Fibroblast of peridontal ligament (primary cell): Measurements from ENCODE around the gene MSI2.
"Not testable (repeated sequence)": the region's sequence is repeated elsewhere in the genome, so short reads cannot be mapped to it uniquely, and the experiment has no call there.

Experiments used
- DNase-seq: peaks from one replicate; pipeline ENCODE4 v3.0.0-alpha.2; 2010; ENCODE audit errors: extremely low read depth

Gene MSI2

DNA sequence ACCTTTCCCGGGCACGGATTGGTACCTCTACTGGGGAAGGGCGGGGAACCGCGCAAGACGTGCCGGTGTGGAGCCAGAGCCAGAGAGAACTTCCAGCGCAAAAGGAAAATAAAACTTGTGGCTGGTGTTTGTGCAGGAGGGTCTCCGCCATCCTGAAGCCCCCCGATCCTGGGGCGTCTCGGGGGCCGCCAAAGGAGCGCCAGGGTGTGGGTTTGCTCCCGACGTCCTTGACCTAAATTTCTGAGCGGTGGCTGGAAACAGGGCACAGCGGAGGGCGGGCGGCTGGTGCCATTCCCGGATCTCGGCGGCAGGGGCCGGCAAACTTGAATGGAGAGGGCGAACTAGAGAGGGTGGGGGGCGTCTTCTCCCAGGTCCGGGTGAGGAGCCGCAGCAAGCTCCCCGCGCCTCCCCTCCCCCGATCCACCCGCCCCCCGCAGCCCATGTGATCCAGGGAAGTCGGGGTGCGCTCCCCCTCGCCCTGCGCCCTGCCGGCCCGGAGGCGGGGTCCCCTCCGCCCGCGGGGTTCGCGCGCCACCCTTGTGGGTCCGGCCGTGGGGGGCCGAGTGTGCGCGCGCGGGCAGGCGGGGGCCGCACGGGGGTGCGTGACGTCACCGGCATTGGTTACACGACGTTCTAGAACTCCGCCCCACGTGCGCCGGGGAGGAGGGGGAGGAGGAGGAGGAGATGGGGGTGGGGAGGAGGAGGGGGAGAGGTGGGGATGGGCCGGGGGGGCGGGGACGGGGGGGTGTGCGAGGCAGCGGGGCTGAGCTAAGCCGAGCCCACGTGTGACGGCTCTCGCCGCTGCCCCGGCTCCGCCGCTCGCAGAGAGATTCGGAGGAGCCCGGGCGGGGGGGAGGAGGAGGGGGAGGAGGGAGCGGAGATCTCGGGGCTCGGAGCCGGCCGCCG is at the start of gene MSI2:
Gene MSI2, plus strand, starts transcription at position 748 of the 906 bp plus-strand sequence. CDS start 220 bp downstream, outside the sequence.
- peak; percentile 64 for DNase-seq

DNA sequence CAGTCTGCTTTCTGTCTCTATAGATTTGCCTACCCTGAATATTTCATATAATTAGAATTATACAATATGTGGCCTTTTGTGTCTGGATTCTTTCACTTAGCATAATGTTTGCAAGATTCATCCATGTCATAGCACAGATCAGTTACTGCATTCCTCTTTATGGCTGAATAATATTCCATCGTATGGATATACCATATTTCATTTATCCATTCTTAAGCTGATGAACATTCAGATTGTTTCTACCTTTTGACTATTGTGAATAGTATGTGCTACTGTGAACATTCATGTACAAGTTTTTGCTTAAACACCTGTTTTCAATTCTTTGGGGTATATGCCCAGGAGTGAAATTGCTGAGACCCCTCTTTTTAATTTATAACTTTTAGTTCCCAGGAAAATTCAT is 49.4 kb upstream of the MSI2 start:
- no peak for DNase-seq

DNA sequence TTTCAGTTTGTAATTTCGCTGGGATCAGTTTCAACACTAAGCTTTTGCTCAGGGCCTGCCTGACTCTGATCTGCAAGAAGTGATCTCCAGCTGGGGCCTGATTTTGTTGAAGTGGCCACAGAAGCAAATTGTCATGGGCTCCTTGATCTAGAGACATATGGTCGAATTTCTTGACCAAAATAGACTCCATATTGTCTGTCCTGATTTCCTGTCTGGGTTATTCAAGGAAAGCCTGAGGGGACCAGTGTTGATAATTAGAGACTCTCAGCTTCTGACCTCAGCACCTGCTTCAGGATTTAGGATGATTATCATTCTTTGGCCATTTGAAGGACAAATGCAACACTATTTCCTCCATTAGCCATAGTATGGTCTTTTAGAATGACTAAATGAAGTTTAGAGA is 48.9 kb upstream of the MSI2 start:
- no peak for DNase-seq

DNA sequence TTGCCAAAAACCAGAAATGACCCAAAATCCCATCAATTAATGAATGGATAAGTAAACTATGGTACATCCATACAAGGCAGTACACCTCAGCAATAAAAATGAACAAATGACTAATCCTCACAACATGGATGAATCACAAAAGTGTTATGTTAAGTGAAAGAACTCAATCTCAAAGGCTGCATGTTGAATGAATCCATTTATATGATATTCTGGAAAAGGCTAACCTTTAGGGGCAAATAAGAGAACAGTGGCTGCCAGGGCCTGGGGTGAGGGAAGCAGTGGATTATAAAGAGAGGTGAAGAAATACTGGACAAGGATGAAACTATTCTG is 46.1 kb upstream of the MSI2 start:
- DNase-seq = no peak

DNA sequence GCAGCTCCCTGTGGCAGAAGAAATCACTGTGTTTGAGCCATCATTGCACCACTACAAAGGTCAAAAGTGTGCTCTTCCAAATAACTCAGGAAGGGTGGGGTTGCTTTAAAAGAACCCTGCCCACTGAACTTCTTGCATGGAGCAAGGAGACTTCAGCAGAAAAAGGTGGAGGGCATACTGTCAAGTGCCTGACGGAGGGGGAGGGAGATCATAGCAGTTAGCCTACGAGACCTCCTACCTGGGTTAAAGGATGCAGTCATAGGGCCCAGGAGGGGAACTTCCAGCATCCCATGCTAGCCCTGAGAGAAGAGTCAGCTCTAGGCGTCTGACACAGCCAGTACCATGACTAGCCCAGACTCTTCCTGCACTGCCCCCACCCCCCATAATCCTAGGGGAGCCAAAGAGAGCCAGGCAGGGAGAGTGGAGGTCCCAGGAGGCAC is 45.3 kb upstream of the MSI2 start:
- DNase-seq = no peak

DNA sequence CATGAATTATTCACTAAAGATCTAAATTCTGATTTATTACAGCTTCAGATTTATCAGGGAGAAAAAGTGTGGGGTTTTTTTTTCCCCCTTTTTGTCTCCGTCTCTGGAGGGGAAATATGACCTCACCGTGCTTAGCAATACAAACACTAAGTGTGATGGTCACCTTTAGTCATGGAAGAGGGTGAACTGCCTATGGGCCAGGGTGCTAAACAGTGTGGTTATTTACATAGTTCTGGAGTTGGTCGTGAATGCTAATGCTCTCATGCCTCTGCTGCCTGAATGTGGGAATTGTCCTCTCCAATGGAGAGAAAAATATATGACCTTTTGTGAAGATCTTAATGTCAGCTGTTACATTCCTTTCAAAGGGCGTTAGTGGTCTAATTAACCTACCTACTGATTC is 44.8 kb upstream of the MSI2 start:
- no peak for DNase-seq

DNA sequence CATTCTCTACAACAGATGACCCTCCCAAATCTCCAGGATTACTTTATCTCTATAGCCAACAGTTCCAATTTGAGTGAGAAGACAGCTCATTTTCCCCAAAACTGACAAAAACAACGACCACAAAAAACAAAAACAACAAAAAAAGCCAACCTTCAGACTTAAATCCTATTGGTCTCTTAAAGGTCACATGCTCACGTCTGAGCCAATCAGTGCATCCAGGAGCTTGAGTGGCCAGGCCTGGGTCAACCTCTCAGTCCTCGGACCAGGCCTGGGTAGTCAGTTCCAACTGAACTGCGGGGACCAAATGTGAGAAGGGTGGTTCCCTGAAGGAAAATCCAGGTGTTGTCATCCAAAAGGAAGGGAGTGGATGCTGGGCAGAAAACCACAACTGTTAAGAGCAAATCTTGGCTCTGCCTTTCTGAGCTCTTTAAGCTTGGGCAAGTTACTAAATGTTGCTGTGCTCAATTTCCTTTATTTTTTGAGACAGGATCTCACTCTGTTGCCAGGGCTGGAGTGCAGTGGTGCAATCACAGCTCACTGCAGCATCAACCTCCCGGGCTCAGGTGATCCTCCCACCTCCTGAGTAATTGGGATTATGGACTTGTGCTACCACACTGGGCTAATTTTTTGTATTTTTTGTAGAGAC is 43.0 kb upstream of the MSI2 start:
- no peak for DNase-seq

DNA sequence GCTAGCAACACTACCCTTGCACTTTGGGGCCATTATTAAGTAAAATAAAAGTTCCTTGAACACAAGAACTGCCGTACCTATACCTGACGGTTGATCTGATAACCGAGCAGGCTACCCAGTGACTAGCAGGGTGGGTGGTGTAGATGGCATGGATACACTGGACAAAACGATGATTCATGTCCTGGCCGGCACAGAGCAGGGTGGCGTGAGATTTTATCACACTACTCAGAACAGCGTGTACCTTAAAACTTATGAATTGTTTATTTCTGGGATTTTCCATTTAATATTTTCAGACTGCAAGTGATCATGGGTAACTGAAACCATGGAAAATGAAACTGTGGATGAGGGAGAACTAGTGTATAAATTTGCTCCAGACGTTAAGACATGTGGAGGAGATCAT is 41.0 kb upstream of the MSI2 start:
- DNase-seq = no peak

DNA sequence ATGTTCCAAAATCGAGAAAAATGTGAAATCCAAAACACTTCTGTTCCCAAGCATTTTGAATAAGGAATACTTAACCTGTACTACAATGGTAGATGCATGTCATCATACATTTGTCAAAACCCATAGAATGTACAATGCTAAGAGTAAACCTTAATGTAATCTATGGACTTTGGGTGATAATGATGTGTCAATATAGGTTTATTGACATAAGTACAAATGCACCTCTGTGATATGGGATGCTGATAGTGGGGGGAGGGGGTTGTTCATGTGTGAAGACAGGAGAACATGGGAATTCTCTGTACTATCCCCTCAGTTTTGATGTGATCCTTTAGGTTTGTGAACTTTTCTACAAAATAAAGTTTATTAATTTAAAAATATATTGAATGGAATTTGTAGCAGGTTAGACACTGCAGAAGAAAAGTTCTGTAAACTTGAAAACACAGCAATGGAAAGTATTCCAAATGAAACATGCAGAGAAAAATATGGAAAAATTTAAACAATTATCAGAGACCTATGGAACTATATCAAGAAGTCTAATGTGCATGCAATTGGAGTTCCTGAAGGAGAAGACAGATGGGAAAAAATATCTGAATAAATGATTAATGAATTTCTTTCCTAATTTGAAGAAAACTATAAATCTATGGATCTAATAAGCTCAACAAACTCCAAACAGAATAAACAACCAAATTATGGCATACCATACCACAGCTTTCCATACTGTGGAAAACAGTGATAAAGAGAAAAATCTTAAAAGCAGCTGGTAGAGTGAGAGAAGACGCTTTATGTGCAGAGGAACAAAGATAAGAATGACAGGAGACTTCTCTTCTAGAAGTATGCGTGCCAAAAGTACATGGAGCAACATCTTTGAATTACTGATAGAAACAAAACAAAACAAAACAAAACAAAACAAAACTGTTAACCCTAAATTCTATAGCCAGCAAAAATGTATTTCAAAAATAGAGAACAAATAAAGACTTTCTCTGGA is 34.7 kb upstream of the MSI2 start:
- DNase-seq = no peak

DNA sequence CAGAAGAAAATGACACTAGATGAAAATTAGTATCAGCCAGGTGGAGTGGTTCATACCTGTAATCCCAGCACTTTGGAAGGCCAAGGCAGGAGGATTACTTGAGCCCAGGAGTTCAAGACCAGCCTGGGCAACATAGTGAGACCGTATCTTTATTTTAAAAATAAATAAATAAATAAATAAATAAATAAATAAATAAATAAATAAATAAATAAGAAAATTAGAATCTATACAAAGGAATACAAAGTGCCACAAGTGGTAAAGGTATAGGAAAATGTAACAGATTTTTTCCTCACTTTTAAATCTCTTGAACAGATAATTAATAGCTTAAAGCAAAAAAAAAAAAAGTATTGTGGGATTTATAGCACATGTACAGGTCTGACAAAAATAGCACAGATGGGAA is 33.9 kb upstream of the MSI2 start:
- not testable (repeated sequence) for DNase-seq

DNA sequence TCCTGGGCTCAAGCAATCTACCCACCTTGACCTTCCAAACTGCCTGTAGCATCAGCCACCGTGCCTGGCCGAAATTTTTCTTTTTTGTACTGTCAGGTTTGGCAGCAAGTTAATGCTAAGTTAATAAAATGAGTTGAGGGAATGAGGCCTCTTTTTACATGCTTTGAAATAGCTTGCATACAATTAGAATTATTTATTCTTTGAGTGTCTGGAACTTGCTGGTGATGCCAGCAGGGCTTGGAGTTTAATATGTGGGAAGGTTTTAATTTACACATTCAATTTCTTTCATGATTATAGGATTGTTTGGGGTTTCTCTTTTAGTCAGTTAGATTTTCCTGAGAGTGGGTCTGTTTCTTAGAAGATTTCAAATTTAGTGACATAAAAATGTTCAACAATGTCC is 31.2 kb upstream of the MSI2 start:
- DNase-seq = no peak

DNA sequence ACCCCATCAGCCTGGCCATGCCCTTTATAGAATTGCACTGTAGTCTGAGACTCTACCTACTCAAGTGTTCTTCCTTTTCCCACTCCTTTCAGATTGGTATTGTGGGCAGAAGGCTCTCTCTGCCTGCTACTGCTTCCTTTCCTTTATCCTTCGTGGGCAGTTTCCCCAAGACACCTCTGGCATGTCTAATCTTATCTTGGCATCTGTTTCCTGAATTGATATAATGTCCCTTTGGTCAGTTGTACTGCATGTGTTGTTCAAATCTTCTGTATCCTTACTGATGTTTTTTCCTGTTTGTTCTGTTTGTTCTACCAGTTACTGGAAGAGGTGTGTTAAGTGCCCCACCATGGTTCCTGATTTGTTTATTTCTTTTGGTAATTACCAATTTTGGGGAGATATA is 29.5 kb upstream of the MSI2 start:
- DNase-seq = no peak

DNA sequence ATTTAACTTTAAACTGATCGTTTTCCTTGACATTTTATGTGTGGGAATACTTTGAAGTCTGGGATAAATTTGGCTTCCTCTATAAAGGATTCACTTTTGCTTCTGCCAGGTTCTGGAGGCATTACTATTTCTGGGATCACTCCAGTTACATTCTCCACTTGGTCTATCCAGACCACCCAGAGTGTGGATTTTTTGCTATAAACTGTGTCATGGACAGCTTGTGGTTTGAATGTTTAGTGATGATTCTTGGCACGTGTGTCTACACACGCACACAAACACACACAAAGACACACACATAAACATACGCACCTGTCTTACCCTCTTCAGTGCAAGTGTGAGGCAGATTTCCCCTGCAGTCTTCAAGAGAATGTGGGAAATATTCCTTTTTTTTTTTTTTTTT is 27.4 kb upstream of the MSI2 start:
- no peak for DNase-seq

DNA sequence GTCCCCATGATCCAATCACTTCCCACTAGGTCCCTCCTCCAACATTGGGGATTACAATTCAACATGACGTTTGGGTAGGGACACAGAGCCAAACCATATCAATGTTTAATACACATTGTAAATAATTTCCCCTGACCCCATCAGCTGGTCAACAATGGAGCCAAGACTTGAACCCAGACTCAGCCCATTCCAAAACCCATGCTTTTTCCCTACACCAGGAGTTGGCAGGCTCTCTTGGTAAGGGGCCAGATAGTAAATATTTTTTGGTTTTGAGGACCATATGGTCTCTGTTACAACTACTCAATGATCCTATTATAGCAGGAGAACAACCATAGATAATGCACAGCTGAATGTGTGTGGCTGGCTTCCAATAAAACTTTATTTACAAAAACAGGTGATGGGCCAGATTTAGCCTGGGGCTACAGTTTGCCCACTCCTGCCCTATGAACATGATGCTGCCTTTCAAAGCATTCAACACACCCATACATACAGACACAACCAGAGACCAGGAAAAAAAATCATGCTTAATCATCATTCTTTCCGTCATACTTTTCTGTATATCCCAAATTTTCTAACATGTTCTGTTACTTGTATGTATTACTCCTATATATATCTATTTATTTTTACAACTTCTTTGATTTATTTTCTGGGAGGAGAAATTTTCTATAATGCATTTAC is 22.1 kb upstream of the MSI2 start:
- no peak for DNase-seq

DNA sequence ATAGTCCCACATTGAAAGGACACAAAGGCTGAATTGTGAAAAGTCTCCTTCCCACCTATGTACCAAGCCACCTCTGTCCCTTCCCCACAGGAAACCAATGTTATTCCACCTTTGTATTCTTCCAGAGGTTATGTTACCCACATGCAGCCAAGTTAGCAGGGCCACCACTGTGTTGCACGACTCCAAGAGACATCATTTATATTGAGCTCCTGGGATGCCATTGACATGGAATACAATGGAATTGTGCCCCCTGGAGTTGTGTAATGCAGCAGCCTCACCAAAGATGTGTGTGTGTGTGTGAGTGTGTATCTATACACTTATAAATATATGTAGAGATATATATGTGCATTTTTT is 21.6 kb upstream of the MSI2 start:
- no peak for DNase-seq

DNA sequence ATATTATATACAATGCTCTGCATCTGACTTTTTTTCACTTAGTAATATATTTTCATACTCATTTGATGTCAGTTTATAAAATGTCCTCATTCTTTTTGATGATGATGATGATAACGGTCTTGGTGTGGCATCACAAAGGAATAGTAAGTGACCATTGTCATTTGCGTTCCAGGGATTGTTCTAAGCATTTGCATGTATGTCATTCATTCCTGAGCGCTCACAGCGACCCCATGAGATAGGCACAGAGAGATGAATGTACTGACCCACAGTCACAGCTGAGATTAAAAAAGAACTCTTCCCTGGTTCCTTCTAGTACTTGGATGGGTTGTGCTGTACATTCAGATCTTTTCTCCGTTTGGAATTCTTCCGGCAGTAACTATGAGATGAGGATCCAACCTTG is 21.2 kb upstream of the MSI2 start:
- DNase-seq = no peak

DNA sequence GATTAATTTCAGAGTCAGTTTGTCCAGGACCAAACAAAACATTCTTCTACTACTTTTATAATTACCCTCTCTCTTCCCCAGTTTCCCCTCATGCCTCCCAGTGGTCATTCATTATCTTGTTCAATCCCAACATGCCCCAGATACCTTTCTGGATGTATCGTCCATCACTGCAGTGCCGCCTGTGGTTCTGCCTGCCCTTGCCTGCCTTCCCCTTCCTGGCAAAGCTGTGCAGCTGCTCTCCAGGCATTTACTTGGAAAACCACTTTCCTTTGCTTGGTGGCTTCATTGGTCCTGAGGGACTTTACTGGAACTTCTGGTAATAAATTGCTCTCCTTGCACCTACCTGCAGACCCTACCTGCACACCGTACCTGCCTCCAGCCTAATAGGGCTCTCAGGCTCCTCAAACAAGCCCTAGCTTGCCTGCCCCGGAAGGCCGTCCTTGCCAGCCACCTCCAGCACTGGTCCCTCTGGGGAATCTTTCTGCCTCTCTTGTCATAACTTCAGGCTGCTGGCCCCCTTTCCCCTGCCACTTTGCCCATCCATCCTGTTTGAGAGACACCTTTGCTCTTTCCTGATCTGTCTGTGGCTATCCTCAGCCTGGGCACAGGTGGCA is 19.5 kb upstream of the MSI2 start:
- DNase-seq = no peak

DNA sequence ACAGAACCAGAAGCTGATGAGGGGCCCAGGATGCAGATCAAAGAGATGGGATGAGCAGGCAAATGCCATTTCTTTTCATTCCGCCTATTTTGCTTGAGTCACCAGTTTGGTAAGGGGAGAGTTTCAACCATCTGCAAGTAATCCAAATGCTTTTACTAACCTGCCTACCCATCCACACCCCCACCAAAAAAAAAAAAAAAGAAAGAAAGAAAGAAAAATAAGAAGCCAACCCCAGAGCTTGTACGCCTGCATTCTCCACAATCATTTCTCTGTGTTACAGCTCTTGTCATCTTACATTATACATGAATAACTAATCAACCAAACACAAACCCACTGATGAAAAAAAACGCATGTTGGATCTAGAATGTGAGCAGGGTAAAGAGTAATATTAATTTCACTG is 15.7 kb upstream of the MSI2 start:
- DNase-seq = no peak

DNA sequence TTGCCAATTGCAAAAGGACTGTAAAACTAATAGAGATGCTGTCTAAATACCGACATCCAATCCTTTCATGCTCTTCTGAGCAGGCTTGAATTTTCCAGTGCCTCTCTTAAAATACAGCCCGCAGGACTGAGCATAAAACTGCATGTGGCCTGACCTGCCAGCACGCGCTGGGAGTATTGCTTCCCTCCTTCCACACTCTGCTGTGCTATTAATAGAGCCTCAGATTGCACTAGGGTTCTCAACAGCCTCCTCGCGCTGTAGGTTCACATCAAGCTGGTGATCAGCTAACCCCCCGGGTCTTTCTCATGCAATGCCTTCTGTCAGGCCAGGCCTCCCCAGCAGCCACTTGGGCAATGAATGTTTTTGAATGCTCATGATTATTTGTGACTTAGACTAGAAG is 14.2 kb upstream of the MSI2 start:
- DNase-seq = no peak

DNA sequence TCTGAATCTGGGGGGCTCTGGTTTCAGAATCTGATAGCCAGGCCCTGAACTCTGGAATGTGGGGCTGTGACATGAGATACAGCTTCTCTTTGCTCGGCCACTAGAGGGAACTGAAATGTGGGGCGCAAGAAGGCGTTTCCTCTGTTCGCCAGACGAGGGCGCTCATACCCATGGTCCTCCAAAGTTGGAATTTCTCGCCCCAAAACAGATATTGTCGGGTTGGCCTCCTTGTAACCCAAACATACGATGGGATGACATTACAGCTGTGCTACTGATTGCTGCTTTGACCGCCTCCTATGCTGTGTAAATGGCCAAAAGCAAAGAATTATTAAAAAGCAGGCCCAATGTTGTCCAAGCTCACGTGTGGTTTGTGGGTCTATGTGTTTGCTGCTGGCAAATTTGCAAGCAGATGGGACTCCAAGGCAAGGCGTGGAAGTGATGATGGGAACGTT is 13.1 kb upstream of the MSI2 start:
- DNase-seq = peak; percentile 72

DNA sequence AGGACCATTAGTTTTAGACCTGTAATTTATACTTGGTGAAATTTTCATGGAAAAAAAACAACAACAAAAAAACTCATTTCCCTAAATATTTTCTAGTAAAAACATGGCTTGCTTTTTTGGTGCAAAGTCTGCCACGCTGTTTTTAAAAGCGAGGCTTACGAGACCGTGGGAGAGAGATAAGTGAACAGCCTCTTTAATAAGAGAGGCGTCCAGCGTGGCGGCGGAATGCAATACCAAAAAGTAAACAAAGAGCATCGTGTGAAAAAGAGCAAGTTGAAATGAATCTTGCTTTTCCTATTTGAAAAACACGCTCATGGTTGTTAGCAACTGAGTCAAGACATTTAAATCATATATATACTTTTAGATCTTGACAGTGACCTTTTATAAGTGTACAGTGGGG is 10.5 kb upstream of the MSI2 start:
- no peak for DNase-seq
